ENCODE data around the gene COL4A1. TPM values are rescaled to one million over a fixed set of nuclear protein-coding genes. Genes with fewer than 3 reads are reported as not detected.

Gene COL4A1
- total and polyA plus RNA-seq, 11 donors, result 52.6 to 428 (median 184) TPM

DNA sequence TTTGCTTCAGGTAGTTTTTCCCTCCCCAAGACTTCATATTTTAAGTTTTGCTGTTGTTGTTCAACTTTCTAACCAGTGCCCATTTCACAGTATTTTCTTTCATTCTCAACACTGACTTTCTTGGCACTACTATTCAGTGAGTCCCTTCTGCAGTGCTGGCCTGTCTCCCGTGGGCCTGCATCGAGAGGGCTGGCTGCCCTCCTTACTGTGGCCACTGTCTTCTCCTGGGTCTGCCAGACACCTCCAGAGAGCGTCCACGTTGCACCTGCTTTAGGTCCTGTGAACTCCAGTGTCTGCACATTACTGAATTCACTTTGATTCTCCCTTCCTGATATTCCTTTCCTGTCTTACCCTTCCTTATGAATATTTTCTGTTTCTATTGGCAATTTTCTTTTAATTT, 27.3 kb downstream of the COL4A1 start:
- peaks cover 0 to 8% (median 0%) of the 10 kb centered on the region in 9 donors for H3K36me3 ChIP-seq
- peaks cover 0 to 100% (median 66%) of the 10 kb centered on the region in 12 donors for H3K4me1 ChIP-seq
- H3K4me3 ChIP-seq, result no peak overlapping the region
- H3K27me3 ChIP-seq, result no peaks in the 10 kb centered on the region
- TF ChIP-seq POLR2A (IDR thresholded peaks at IDR 0.05), result no peak
- TF ChIP-seq, protein P1, sequence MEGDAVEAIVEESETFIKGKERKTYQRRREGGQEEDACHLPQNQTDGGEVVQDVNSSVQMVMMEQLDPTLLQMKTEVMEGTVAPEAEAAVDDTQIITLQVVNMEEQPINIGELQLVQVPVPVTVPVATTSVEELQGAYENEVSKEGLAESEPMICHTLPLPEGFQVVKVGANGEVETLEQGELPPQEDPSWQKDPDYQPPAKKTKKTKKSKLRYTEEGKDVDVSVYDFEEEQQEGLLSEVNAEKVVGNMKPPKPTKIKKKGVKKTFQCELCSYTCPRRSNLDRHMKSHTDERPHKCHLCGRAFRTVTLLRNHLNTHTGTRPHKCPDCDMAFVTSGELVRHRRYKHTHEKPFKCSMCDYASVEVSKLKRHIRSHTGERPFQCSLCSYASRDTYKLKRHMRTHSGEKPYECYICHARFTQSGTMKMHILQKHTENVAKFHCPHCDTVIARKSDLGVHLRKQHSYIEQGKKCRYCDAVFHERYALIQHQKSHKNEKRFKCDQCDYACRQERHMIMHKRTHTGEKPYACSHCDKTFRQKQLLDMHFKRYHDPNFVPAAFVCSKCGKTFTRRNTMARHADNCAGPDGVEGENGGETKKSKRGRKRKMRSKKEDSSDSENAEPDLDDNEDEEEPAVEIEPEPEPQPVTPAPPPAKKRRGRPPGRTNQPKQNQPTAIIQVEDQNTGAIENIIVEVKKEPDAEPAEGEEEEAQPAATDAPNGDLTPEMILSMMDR (IDR thresholded peaks at IDR 0.05), result no peak
- WGBS, 4 donors, result 61 to 74% (median 66%) methylated on average over 4 of the region's 4 CpGs
- H3K9me3 ChIP-seq, result no peaks in the 10 kb centered on the region
- H3K27ac ChIP-seq, result peak overlapping the region in 6 of 12 donors; percentile 12 to 82 (median 38)
- intact Hi-C loops (cut with DNase I), result no loop called here
- no peak for ATAC-seq
- peak in 1 of 5 donors; percentile 10 for DNase-seq

DNA sequence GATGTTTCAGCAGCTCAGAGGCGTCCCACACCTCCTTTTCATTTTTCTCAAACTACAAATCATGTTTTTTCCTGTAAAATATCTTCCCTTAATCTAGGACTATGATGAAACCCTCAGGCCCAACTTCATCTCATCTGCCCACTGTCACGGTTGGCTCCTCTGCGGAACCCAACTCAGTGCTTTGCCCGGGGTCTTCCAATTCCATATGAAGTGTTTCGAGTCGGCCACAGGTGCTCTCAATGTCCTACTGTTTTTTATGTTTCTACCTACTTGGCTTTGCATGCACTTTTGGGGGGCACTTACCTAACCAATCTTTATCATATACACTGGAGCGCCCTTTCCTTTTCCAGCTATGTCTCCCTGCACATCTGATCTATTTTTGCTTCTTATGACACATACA, 28.1 kb downstream of the COL4A1 start:
- TF ChIP-seq POLR2A (IDR thresholded peaks at IDR 0.05), result no peak
- TF ChIP-seq, protein P1 (IDR thresholded peaks at IDR 0.05), result no peak
- H3K36me3 ChIP-seq, result peaks cover 0 to 8% (median 0%) of the 10 kb centered on the region in 9 donors
- no peaks in the 10 kb centered on the region for H3K27me3 ChIP-seq
- no peaks in the 10 kb centered on the region for H3K9me3 ChIP-seq
- intact Hi-C loops (cut with DNase I), result no loop called here
- peak overlapping the region in 2 of 12 donors; percentile 12 to 82 for H3K27ac ChIP-seq
- H3K4me3 ChIP-seq, result no peak overlapping the region
- ATAC-seq (no peak), DNase-seq (peak in 1 of 5 donors; percentile 6)
- 87 to 94% (median 93%) methylated on average over 7 of the region's 7 CpGs for WGBS, 4 donors
- H3K4me1 ChIP-seq, result peaks cover 0 to 100% (median 67%) of the 10 kb centered on the region in 12 donors

DNA sequence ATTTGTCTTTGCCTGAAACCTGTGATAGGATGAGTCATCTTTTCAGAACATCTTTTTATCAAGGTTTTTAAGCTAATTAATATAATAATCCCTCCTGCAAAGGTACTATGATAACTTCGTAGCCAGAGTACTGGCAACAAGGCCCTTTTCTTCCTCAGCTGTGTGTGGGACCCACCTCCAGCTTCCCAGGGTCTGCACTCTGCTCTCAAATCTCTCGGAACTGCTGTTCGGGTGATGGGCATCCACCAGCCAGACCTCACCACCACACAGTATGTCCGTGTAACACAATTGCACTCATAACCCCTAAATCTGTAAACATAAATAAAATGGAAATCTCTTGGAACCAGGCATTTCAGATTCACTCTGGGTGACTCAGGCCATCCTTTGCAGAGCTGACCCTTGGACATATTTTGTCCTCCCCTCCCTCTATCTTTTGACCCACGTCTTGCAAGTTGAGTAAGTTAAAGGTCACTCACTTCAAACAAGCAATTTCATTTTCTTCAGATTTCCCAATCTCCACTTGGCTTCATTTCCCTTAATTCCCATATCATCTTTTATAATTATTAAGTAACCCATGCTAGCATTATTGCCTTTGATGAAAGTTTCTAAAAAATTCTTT, 29.5 kb downstream of the COL4A1 start:
- 65 to 73% (median 70%) methylated on average over 5 of the region's 5 CpGs for WGBS, 4 donors
- H3K27me3 ChIP-seq, result no peaks in the 10 kb centered on the region
- H3K36me3 ChIP-seq, result peaks cover 0 to 7% (median 0%) of the 10 kb centered on the region in 9 donors
- peaks cover 0 to 94% (median 65%) of the 10 kb centered on the region in 12 donors for H3K4me1 ChIP-seq
- peak overlapping the region in 3 of 12 donors; percentile 14 to 71 (median 49) for H3K27ac ChIP-seq
- no peak overlapping the region for H3K4me3 ChIP-seq
- intact Hi-C loops (cut with DNase I), result no loop called here
- TF ChIP-seq POLR2A (IDR thresholded peaks at IDR 0.05), result no peak
- TF ChIP-seq, protein P1 (IDR thresholded peaks at IDR 0.05), result no peak
- no peaks in the 10 kb centered on the region for H3K9me3 ChIP-seq
- peak in 1 of 4 donors; percentile 12 for ATAC-seq
- DNase-seq, result peak in 1 of 5 donors; percentile 1

DNA sequence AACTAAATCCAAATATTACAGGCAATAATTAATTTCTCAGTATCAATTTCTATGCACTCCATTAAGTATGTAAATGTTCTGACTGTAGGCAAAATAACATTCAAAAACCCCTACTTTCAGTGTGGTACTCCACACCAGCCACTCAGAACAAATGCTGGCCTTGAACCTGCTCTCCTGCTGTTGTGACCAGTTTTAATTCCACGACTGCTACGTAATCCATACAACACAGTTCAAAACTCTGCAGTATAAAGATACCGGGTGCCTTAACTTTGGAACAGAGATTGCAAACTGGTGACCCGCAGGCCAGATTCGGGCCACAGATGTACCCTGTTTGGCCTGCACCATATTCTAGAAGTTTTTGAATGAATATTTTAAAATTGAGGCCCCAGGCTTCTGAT, 30.4 kb downstream of the COL4A1 start:
- intact Hi-C loops (cut with DNase I), result no loop called here
- peak in 2 of 4 donors; percentile 22 to 25 for ATAC-seq
- H3K4me1 ChIP-seq, result peaks cover under 1 to 90% (median 58%) of the 10 kb centered on the region in 12 donors

More for the DNA sequence above, 30.4 kb downstream of the COL4A1 start:
- Histone ChIP-seq H3K27ac (peak overlapping the region in 8 of 12 donors; percentile 10 to 71 (median 29)), H3K9me3 (no peaks in the 10 kb centered on the region), H3K27me3 (no peaks in the 10 kb centered on the region), H3K4me3 (no peak overlapping the region), H3K36me3 (peaks cover 0 to 10% (median 0%) of the 10 kb centered on the region in 9 donors)
- peak in 1 of 5 donors; percentile 14 for DNase-seq
- WGBS, 4 donors, result 70 to 84% (median 79%) methylated on average over 5 of the region's 5 CpGs
- TF ChIP-seq POLR2A (IDR thresholded peaks at IDR 0.05), result no peak
- TF ChIP-seq, protein P1 (IDR thresholded peaks at IDR 0.05), result no peak

All from heart left ventricle (tissue), 16 donors.